Measurements from ENCODE around the gene CACNA1E. TPM values are rescaled to one million over a fixed set of nuclear protein-coding genes. Genes with fewer than 3 reads are reported as not detected.

Gene CACNA1E
- total RNA-seq, 1 experiment from 2014 or later: 0.46 TPM

- Histone ChIP-seq H2BK15ac (ENCODE audit: low read depth, low read length) (no peak overlapping the region), H3K4me1 (ENCODE audit: insufficient read depth, low read length) (no peaks in the 10 kb centered on the region), H3K79me1 (ENCODE audit: insufficient read depth, low read depth, low read length, poor library complexity, severe bottlenecking) (no peaks in the 10 kb centered on the region), H2BK5ac (ENCODE audit: insufficient read length, low read length) (no peak overlapping the region), H3K9me3 (ENCODE audit: control insufficient read depth, low read depth, low read length) (no peaks in the 10 kb centered on the region), H2BK20ac (ENCODE audit: low read depth, low read length, poor library complexity, severe bottlenecking) (no peak overlapping the region), H3K27ac (ENCODE audit: insufficient read length, low read depth, low read length) (no peak overlapping the region), H3K23ac (ENCODE audit: insufficient read length, low read depth, low read length) (no peak overlapping the region), H4K20me1 (ENCODE audit: control insufficient read depth, insufficient read depth, insufficient read length) (no peaks in the 10 kb centered on the region), H3K23me2 (ENCODE audit: insufficient read length, low read depth, low read length, poor library complexity, severe bottlenecking) (no peaks in the 10 kb centered on the region), H3K27me3 (ENCODE audit: insufficient read depth, low read length) (no peaks in the 10 kb centered on the region), H4K91ac (ENCODE audit: insufficient read length, low read depth, low read length) (no peak overlapping the region), H2BK120ac (ENCODE audit: low read depth, low read length, poor library complexity, severe bottlenecking) (no peak overlapping the region), H3K18ac (ENCODE audit: insufficient read length, low read depth, low read length) (no peak overlapping the region), H3K79me2 (ENCODE audit: insufficient read depth, low read length) (no peaks in the 10 kb centered on the region), H3K4ac (ENCODE audit: low read depth, low read length) (no peak overlapping the region), H3K56ac (ENCODE audit: insufficient read length, low read depth, low read length) (no peak overlapping the region), H3K4me2 (ENCODE audit: insufficient read depth, insufficient read length, low read length) (no peak overlapping the region), H4K5ac (ENCODE audit: insufficient read length, low read depth, low read length) (no peak overlapping the region), H3T11ph (ENCODE audit: low read length) (no peak overlapping the region), H2AK5ac (ENCODE audit: insufficient read length, low read length) (no peak overlapping the region), H2AFZ (ENCODE audit: low read length) (no peak overlapping the region), H3K9ac (ENCODE audit: extremely low read depth, insufficient read length, low read length) (no peak overlapping the region), H3K14ac (ENCODE audit: insufficient read depth, low read length) (no peak overlapping the region), H2BK12ac (ENCODE audit: insufficient read length, low read depth, low read length) (no peak overlapping the region), H4K8ac (replicated peaks; ENCODE audit: insufficient read length, low read depth, low read length) (no peak overlapping the region)
- no peak for DNase-seq
- peaks cover 8 to 15% of the 10 kb centered on the region in 2 experiments; a peak in 3 of 4 replicates for H3K4me1 Mint-ChIP-seq
- no peaks in the 10 kb centered on the region for H3K36me3 Mint-ChIP-seq (ENCODE audit: insufficient read depth in 1 of 3, low read depth in 3 of 3)
- whole genome bisulfite sequencing (ENCODE audit: extremely low coverage, insufficient read length, low lambda C conversion rate): no CpG with 5 or more reads among the region's 1 CpG
- H3K27me3 Mint-ChIP-seq (ENCODE audit: low read depth): peaks cover 8% of the 10 kb centered on the region
- H3K27ac Mint-ChIP-seq: no peak overlapping the region
- TF ChIP-seq CTCF (conservative IDR thresholded peaks at IDR 0.05): no peak
- H3K9me3 Mint-ChIP-seq: no peaks in the 10 kb centered on the region
- H3K4me3 Mint-ChIP-seq: no peak overlapping the region
Measured at GRCh38 chr1:181809991-181810545, 326.8 kb downstream of the CACNA1E start.
